Upper lobe of left lung (tissue), 6 donors: ENCODE measurements around the gene DYNLL1. TPM values are rescaled to one million over a fixed set of nuclear protein-coding genes. Genes with fewer than 3 reads are reported as not detected.
A peak's percentile ranks its signal among the peaks of the same experiment; 100 is the strongest.

Experiments used
- ATAC-seq, 2 donors: fragments of 200-7000 bp; cut with Tn5 transposase; one replicate each; pipeline ENCODE4 v1.9.1; 2022; ENCODE audit warnings: mild to moderate bottlenecking in 2 of 2, moderate library complexity in 2 of 2; ENCODE audit not compliant: low FRiP score in 2 of 2
- DNase-seq, 2 donors: peaks; one replicate each; pipeline ENCODE4 v3.0.0-alpha.2; 2019 to 2020
- H3K27ac ChIP-seq, 4 donors: fragments of 200-600 bp; sonication (generic); one replicate each; pipeline ENCODE4 v1.5.1; 2016 to 2019
- H3K27me3 ChIP-seq, 4 donors: fragments of 200-600 bp; sonication (generic); one replicate each; pipeline ENCODE4 v1.5.1; 2017 to 2019
- H3K36me3 ChIP-seq, 4 donors: fragments of 200-600 bp; sonication (generic); one replicate each; pipeline ENCODE4 v1.5.1; 2016 to 2019
- H3K4me1 ChIP-seq, 4 donors: fragments of 200-600 bp; sonication (generic); one replicate each; pipeline ENCODE4 v1.5.1; 2018 to 2019
- H3K4me3 ChIP-seq, 4 donors: fragments of 200-600 bp; sonication (generic); one replicate each; pipeline ENCODE4 v1.5.1; 2017 to 2019; ENCODE audit warnings: mild to moderate bottlenecking in 2 of 4, moderate library complexity in 1 of 4
- H3K9me3 ChIP-seq, 4 donors: fragments of 200-600 bp; sonication (generic); one replicate each; pipeline ENCODE4 v1.5.1; 2018 to 2019
- EP300 ChIP-seq, 4 donors: sonication (generic); formaldehyde crosslinking; IDR thresholded peaks; one replicate each; pipeline ENCODE4 v1.5.1; 2017; ENCODE audit warnings: antibody characterized with exemption in 4 of 4, control low read depth in 2 of 4
- POLR2A ChIP-seq, 4 donors: fragments of 450-650 bp; IDR thresholded peaks; one replicate each; pipeline ENCODE4 v1.5.1; 2016 to 2017; ENCODE audit warnings: antibody characterized with exemption in 4 of 4, mild to moderate bottlenecking in 2 of 4
- POLR2AphosphoS5 ChIP-seq, 2 donors: sonication (generic); formaldehyde crosslinking; IDR thresholded peaks; one replicate each; pipeline ENCODE4 v1.5.1; 2017; ENCODE audit warnings: antibody characterized with exemption in 2 of 2
- WGBS, 2 donors: methylation state at CpG; one replicate each; pipeline ENCODE4 v1.1.5; 2017 to 2018; 5-methylcytosine and 5-hydroxymethylcytosine counted together
- total RNA-seq, 6 donors: library from RNA; depleted of rRNA in 4 of 6; stranded (reverse); fragments of >200 nt in 4 of 6; gene quantifications; one replicate each; pipeline versions ENCODE4 v1.1.0 to v1.2.1, GENCODE V29; 2016 to 2021
- TF ChIP-seq, protein P1 (sequence below), 6 experiments: fragments of 450-650 bp in 4 of 6; fragments of 200-600 bp in 2 of 6; sonication (generic) in 2 of 6; IDR thresholded peaks; one replicate each; pipeline ENCODE4 v1.5.1; 2016 to 2019; ENCODE audit warnings: antibody characterized with exemption in 6 of 6
- donor health status: DM: no; HTN: no; CAD: no; lungs with moderate emphysema.
- donor health status: DM: no; HTN: yes; CAD: no; lungs with severe emphysema.

Gene DYNLL1
- total RNA-seq, 6 donors from 2014 or later, result 61.5 to 330 (median 176) TPM

DNA sequence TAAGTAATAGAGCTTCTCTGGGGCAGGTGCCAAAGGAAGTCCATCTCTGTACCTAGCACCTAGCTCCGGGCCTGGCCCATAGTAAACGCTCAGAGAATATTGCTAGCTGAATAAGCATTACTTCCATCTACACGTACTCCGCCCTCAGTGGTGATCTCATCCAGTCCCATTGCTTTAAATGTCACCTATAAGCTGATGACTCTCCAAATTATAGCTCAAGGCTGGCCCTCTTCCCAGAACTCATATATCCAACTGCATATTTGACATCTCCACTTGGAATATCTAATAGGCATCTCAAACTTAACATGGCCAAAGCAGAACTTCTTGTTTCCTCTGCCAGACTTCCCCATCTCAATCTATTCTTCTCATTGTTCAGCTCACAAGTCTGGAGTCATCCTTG, 6.9 kb upstream of the DYNLL1 start:
- H3K36me3 ChIP-seq, result peaks cover 0 to 9% (median 2%) of the 10 kb centered on the region in 4 donors
- TF ChIP-seq, protein P1, sequence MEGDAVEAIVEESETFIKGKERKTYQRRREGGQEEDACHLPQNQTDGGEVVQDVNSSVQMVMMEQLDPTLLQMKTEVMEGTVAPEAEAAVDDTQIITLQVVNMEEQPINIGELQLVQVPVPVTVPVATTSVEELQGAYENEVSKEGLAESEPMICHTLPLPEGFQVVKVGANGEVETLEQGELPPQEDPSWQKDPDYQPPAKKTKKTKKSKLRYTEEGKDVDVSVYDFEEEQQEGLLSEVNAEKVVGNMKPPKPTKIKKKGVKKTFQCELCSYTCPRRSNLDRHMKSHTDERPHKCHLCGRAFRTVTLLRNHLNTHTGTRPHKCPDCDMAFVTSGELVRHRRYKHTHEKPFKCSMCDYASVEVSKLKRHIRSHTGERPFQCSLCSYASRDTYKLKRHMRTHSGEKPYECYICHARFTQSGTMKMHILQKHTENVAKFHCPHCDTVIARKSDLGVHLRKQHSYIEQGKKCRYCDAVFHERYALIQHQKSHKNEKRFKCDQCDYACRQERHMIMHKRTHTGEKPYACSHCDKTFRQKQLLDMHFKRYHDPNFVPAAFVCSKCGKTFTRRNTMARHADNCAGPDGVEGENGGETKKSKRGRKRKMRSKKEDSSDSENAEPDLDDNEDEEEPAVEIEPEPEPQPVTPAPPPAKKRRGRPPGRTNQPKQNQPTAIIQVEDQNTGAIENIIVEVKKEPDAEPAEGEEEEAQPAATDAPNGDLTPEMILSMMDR (IDR thresholded peaks at IDR 0.05), result no peak
- TF ChIP-seq POLR2AphosphoS5 (IDR thresholded peaks at IDR 0.05) (no peak), POLR2A (IDR thresholded peaks at IDR 0.05) (no peak), EP300 (IDR thresholded peaks at IDR 0.05) (no peak)
- H3K4me1 ChIP-seq, result no peaks in the 10 kb centered on the region
- H3K9me3 ChIP-seq, result no peaks in the 10 kb centered on the region
- 90 to 100% methylated on average over 4 of the region's 4 CpGs for WGBS, 2 donors
- H3K27me3 ChIP-seq, result no peaks in the 10 kb centered on the region
- DNase-seq (no peak), ATAC-seq (no peak)
- H3K4me3 ChIP-seq, result no peak overlapping the region
- no peak overlapping the region for H3K27ac ChIP-seq

DNA sequence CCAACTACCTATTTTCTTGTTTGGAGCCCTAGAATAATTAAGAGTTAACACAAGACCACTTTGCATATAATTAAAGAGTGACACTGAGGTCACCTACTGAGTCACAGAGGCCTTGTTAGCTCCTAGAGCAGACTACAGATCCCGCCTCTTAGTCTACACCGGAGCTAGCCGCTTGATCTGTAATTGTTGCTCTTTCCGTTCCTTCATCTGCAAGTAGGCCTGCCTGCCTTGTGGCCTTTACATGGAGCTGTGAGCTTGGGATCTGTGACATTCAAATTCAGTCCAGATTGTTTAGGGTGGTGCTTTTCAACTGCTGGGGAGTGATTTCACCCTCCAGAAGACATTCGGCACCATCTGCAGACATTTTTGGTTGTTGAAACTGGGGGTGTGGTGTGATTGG, 5.6 kb upstream of the DYNLL1 start:
- Histone ChIP-seq H3K27ac (no peak overlapping the region), H3K27me3 (no peaks in the 10 kb centered on the region), H3K4me3 (no peak overlapping the region), H3K9me3 (no peaks in the 10 kb centered on the region), H3K4me1 (peaks cover 4 to 7% (median 5%) of the 10 kb centered on the region in 4 donors), H3K36me3 (peaks cover 0 to 9% (median 2%) of the 10 kb centered on the region in 4 donors)
- 93 to 100% methylated on average over 5 of the region's 5 CpGs for WGBS, 2 donors
- ATAC-seq (no peak), DNase-seq (no peak)
- TF ChIP-seq, protein P1 (IDR thresholded peaks at IDR 0.05), result no peak
- no peak for TF ChIP-seq EP300 (IDR thresholded peaks at IDR 0.05)
- TF ChIP-seq POLR2AphosphoS5 (IDR thresholded peaks at IDR 0.05), result no peak
- no peak for TF ChIP-seq POLR2A (IDR thresholded peaks at IDR 0.05)

DNA sequence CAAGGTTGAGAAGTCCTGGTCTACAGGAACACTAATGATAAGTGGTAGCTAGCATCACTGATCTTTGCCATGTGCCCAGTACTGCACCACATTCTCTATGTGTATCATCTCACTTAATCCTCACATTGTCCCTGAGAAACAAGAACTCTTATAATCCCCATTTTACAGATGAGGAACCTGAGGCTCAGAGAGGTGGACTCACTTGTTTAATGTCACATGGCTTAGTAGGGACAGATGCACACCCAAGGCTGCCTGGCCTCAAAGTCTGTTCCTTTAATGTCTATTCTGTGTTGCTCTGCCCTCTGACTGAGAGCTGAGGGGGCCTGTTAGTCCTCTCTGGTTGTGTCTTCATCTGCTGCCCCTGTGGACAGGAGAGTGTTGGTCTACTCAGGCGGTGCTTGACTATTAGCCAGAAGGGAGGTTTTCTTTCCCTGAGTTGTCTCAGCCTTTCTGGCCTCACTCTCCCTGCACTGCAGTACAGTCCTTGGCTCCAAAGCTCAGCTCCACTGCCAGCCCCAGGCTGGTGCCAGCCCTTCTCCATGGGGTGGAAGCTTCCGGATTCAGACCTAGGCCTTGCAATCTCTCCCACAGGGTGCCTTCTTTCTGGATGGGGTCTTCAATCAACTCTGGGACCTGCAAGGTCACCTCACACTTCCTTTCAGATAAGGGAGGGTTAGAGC, 4.9 kb upstream of the DYNLL1 start:
- Histone ChIP-seq H3K4me3 (no peak overlapping the region), H3K27me3 (no peaks in the 10 kb centered on the region), H3K27ac (no peak overlapping the region), H3K9me3 (no peaks in the 10 kb centered on the region), H3K4me1 (peaks cover 4 to 8% (median 6%) of the 10 kb centered on the region in 4 donors), H3K36me3 (peaks cover 0 to 9% (median 2%) of the 10 kb centered on the region in 4 donors)
- 83 to 97% methylated on average over 2 of the region's 2 CpGs for WGBS, 2 donors
- ATAC-seq, result no peak
- TF ChIP-seq EP300 (IDR thresholded peaks at IDR 0.05) (no peak), POLR2AphosphoS5 (IDR thresholded peaks at IDR 0.05) (no peak), POLR2A (IDR thresholded peaks at IDR 0.05) (no peak)
- TF ChIP-seq, protein P1 (IDR thresholded peaks at IDR 0.05), result no peak
- no peak for DNase-seq

DNA sequence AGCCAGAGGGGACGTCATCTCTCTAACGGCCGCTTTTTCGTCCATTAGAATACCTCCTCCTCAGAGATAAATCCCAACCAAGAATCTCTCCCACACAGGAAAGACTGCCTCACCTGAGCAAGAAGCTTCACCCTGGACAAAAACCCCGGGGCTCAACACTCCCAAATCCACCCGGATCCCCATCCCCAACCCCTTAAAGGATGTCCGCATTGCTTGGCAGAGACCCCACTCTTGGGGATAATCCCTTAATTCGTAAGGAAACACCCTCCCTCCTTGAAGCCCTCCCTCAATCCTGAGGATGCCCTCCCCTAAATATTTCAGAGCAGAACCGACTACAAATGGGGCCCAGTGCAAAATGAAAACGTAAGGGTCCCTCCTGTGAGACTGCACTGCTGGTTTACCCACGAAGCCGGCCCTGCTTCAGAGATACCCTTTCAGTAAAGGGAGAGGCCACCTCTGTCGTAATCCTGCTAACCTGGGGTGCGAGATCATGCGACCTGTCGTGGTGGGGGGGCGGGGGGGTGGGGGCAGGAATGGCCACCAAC, 655 bp upstream of the DYNLL1 start:
- TF ChIP-seq, protein P1 (IDR thresholded peaks at IDR 0.05), result no peak
- TF ChIP-seq POLR2AphosphoS5 (IDR thresholded peaks at IDR 0.05), result no peak
- TF ChIP-seq POLR2A (IDR thresholded peaks at IDR 0.05), result no peak
- no peak for TF ChIP-seq EP300 (IDR thresholded peaks at IDR 0.05)
- DNase-seq (no peak), ATAC-seq (no peak)
- no peaks in the 10 kb centered on the region for H3K9me3 ChIP-seq
- peaks cover 18 to 26% (median 22%) of the 10 kb centered on the region in 4 donors for H3K4me1 ChIP-seq
- 29 to 43% methylated on average over 12 to 16 of the region's 17 CpGs for WGBS, 2 donors
- H3K27me3 ChIP-seq, result no peaks in the 10 kb centered on the region
- H3K36me3 ChIP-seq, result peaks cover 0 to 27% (median 8%) of the 10 kb centered on the region in 4 donors
- peak overlapping the region in 3 of 4 donors; percentile 87 to 96 (median 92) for H3K27ac ChIP-seq
- peak overlapping the region; percentile 60 to 99 (median 94) for H3K4me3 ChIP-seq
